ENCODE data around the gene FBXO10.

The FBXO10 gene

DNA sequence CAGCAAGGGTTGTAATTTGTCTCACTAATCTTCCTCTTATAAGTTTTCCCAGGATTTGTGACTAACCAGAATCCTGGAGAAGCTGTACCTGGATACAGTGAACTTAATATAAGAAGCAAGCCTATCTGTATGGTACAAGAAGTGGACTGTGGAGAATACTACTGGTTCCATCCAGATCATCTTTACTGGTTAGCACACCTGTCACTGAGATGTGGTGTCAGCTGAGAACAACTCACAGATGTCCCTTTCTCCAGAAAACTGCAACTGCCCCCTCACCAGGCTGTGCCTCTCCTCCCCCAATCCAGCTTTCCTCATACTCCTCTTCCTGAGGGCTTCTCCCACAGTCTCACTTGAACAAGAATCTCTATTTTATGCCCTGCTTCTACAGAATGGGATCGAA, 4.9 kb downstream of the FBXO10 start:
- H3K9me3 ChIP-seq (ENCODE audit: control insufficient read depth, low read length) = no peaks in the 10 kb centered on the region
- H3K36me3 ChIP-seq (ENCODE audit: control insufficient read depth, insufficient read depth, low read length) = no peaks in the 10 kb centered on the region
- peaks cover 4% of the 10 kb centered on the region for H3K4me1 ChIP-seq (ENCODE audit: control insufficient read depth, insufficient read depth, low read length, poor library complexity, severe bottlenecking)
- no peak for DNase-seq
- no peaks in the 10 kb centered on the region for H3K27me3 ChIP-seq (replicated peaks; ENCODE audit: control insufficient read depth, insufficient read depth, low read length, poor library complexity, severe bottlenecking)
- H3K27ac ChIP-seq (ENCODE audit: insufficient read depth, low read length, poor library complexity, severe bottlenecking) = no peak overlapping the region
- no peak overlapping the region for H3K4me3 ChIP-seq (ENCODE audit: insufficient read depth, low read depth, low read length, poor library complexity, severe bottlenecking)

DNA sequence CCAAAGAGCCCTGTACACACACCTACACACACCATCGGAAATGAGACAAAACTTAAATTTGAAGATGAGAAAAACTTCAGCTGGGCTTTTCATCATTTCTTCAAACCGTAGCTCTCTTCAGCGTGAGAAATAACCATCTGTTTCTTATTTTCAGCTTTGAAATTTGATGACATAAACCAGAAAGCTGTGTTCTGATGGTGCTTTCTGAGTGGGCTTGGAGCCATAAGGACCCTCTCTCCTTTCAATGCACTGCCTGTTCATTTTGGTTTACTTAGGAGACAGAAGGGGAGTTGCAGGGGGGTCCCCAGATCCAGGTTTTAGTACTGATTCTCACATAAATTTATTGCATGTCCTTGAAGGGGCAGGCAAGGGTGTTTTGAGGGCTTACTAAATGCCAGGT, 9.5 kb downstream of the FBXO10 start:
- no peak overlapping the region for H3K27ac ChIP-seq (ENCODE audit: insufficient read depth, low read length, poor library complexity, severe bottlenecking)
- no peak for DNase-seq
- H3K4me1 ChIP-seq (ENCODE audit: control insufficient read depth, insufficient read depth, low read length, poor library complexity, severe bottlenecking) = no peaks in the 10 kb centered on the region
- no peak overlapping the region for H3K4me3 ChIP-seq (ENCODE audit: insufficient read depth, low read depth, low read length, poor library complexity, severe bottlenecking)
- H3K36me3 ChIP-seq (ENCODE audit: control insufficient read depth, insufficient read depth, low read length) = no peaks in the 10 kb centered on the region
- no peaks in the 10 kb centered on the region for H3K27me3 ChIP-seq (replicated peaks; ENCODE audit: control insufficient read depth, insufficient read depth, low read length, poor library complexity, severe bottlenecking)
- no peaks in the 10 kb centered on the region for H3K9me3 ChIP-seq (ENCODE audit: control insufficient read depth, low read length)

DNA sequence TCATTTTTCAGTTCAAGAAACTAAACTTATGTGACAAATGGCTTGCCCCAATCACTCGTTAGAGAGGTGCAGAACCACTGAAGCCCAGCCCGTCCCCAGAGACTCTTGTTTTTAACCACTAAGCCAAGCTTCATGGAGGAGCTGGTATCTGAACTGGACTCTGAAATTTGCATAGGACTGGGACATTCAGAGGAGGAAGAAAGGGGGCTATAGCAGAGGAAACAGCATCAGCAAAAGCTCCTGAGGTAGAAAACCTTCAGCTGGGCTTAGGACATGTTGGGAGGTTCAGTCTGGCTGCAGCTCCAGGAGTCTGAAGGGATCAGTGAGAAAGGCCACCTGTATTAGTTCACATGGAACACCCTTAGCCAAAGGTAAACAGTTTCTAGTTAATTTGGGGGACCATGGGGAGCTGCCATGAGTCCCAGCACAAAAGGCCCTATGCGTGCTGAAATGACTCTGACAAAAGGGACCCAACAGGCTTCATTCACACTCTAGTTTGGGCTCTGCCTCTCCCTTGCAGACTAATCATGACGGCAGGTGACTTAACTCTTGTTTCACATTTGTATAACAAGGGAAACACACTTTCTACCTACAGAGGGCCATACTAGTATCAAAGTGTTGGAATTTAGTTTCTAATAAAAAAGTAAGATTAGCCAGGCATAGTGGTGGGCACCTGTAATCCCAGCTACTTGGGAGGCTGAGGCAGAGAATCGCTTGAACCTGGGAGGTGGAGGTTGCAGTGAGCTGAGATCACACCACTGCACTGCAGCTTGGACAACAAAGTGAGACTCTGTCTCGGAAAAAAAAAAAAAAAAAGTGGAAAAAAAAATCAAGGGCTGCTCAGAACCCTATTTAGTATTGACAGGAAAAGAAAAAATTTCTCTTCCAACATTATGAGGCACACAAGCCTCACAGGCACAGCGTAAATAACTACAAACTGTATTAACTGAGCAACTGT, 10.2 kb downstream of the FBXO10 start:
- Histone ChIP-seq H3K27me3 (replicated peaks; ENCODE audit: control insufficient read depth, insufficient read depth, low read length, poor library complexity, severe bottlenecking) (no peaks in the 10 kb centered on the region), H3K4me1 (ENCODE audit: control insufficient read depth, insufficient read depth, low read length, poor library complexity, severe bottlenecking) (no peaks in the 10 kb centered on the region), H3K27ac (ENCODE audit: insufficient read depth, low read length, poor library complexity, severe bottlenecking) (no peak overlapping the region), H3K4me3 (ENCODE audit: insufficient read depth, low read depth, low read length, poor library complexity, severe bottlenecking) (no peak overlapping the region), H3K9me3 (ENCODE audit: control insufficient read depth, low read length) (no peaks in the 10 kb centered on the region), H3K36me3 (ENCODE audit: control insufficient read depth, insufficient read depth, low read length) (no peaks in the 10 kb centered on the region)
- DNase-seq = no peak

DNA sequence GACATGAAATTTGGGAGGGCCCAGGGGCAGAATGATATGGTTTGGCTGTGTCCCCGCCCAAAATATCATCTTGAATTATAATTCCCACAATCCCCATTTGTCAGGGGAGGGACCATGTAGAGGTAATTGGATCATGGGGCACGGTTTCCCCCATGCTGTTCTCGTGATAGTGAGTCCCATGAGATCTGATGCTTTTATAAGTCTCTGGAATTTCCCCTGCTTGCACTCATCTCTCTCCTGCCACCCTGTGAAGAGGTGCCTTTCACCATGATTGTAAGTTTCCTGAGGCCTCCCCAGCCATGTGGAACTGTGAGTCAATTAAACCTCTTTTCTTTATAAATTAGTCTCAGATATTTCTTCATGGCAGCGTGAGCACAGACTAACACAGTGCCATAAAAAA, 11.3 kb downstream of the FBXO10 start:
- H3K4me1 ChIP-seq (ENCODE audit: control insufficient read depth, insufficient read depth, low read length, poor library complexity, severe bottlenecking) = no peaks in the 10 kb centered on the region
- no peak for DNase-seq
- H3K9me3 ChIP-seq (ENCODE audit: control insufficient read depth, low read length) = no peaks in the 10 kb centered on the region
- no peaks in the 10 kb centered on the region for H3K36me3 ChIP-seq (ENCODE audit: control insufficient read depth, insufficient read depth, low read length)
- H3K4me3 ChIP-seq (ENCODE audit: insufficient read depth, low read depth, low read length, poor library complexity, severe bottlenecking) = no peak overlapping the region
- H3K27me3 ChIP-seq (replicated peaks; ENCODE audit: control insufficient read depth, insufficient read depth, low read length, poor library complexity, severe bottlenecking) = no peaks in the 10 kb centered on the region
- H3K27ac ChIP-seq (ENCODE audit: insufficient read depth, low read length, poor library complexity, severe bottlenecking) = no peak overlapping the region

DNA sequence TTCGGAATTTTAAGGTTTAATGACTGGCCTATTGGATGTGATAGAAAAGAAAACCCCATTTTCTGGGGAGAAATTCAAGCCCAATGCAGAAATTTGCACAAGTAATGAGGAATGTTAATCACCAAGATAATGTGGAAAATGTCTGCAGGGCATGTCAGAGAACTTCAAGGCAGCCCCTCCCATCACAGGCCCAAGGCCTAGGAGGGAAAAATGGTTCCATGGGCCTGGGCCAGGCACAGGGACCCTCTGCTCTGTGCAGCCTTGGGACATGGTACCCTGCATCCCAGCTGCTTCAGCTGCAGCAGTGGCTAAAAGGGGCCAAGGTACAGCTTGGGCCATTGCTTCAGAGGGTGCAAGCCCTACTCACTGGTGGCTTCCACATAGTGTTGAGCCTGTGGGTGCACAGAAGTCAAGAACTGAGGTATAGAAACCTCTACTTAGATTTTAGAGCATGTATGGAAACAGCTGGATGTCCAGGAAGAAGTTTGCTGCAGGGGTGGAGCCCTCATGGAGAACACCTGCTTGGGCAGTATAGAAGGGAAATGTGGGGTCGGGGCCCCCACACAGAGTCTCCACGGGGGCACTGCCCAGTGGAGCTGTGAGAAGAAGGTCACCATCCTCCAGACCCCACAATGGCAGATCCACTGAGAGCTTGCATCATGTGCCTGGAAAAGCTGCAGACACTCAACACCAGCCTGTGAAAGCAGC, 12.2 kb downstream of the FBXO10 start:
- H3K4me3 ChIP-seq (ENCODE audit: insufficient read depth, low read depth, low read length, poor library complexity, severe bottlenecking) = no peak overlapping the region
- no peaks in the 10 kb centered on the region for H3K27me3 ChIP-seq (replicated peaks; ENCODE audit: control insufficient read depth, insufficient read depth, low read length, poor library complexity, severe bottlenecking)
- H3K36me3 ChIP-seq (ENCODE audit: control insufficient read depth, insufficient read depth, low read length) = no peaks in the 10 kb centered on the region
- H3K4me1 ChIP-seq (ENCODE audit: control insufficient read depth, insufficient read depth, low read length, poor library complexity, severe bottlenecking) = no peaks in the 10 kb centered on the region
- no peak overlapping the region for H3K27ac ChIP-seq (ENCODE audit: insufficient read depth, low read length, poor library complexity, severe bottlenecking)
- no peaks in the 10 kb centered on the region for H3K9me3 ChIP-seq (ENCODE audit: control insufficient read depth, low read length)
- DNase-seq = no peak

DNA sequence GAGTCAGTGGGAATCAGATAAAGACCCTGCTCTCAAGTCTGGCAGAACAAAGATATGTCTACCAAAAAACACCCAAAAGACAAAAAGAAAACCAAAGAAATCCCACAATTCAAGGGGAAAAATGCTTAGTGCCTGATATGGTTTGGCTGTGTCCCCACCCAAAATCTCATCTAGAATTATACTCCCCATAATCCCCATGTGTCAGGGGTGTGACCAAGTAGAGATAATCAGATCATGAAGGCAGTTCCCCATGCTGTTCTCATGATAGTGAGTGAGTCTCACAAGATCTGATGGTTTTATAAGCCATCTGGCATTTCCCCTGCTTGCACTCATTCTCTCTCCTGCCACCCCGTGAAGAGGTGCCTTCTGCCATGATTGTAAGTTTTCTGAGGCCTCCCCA, 13.4 kb downstream of the FBXO10 start:
- no peak overlapping the region for H3K4me3 ChIP-seq (ENCODE audit: insufficient read depth, low read depth, low read length, poor library complexity, severe bottlenecking)
- no peaks in the 10 kb centered on the region for H3K36me3 ChIP-seq (ENCODE audit: control insufficient read depth, insufficient read depth, low read length)
- H3K27ac ChIP-seq (ENCODE audit: insufficient read depth, low read length, poor library complexity, severe bottlenecking) = no peak overlapping the region
- DNase-seq = no peak
- H3K9me3 ChIP-seq (ENCODE audit: control insufficient read depth, low read length) = no peaks in the 10 kb centered on the region
- no peaks in the 10 kb centered on the region for H3K27me3 ChIP-seq (replicated peaks; ENCODE audit: control insufficient read depth, insufficient read depth, low read length, poor library complexity, severe bottlenecking)
- H3K4me1 ChIP-seq (ENCODE audit: control insufficient read depth, insufficient read depth, low read length, poor library complexity, severe bottlenecking) = no peaks in the 10 kb centered on the region

DNA sequence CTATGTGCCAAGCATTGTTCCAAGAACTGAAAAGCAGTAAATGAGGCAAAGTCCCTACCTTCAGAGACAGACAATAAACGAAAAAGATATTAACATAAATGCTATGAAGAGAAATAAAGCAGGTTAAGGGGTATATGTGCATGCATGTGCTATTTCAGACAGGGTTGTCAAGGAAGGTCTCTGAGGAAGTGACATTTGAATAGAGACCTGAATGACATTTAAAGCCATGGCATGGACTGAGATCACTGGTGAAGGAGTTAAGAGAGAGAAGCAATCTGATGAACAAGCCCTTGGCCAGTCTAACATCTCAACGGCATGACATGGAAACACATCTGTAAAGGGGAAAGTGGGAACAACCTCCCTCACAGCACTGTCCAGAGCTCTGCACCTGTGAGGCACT, 14.5 kb downstream of the FBXO10 start:
- Histone ChIP-seq H3K4me3 (ENCODE audit: insufficient read depth, low read depth, low read length, poor library complexity, severe bottlenecking) (no peak overlapping the region), H3K27me3 (replicated peaks; ENCODE audit: control insufficient read depth, insufficient read depth, low read length, poor library complexity, severe bottlenecking) (no peaks in the 10 kb centered on the region), H3K4me1 (ENCODE audit: control insufficient read depth, insufficient read depth, low read length, poor library complexity, severe bottlenecking) (no peaks in the 10 kb centered on the region), H3K27ac (ENCODE audit: insufficient read depth, low read length, poor library complexity, severe bottlenecking) (no peak overlapping the region), H3K9me3 (ENCODE audit: control insufficient read depth, low read length) (no peaks in the 10 kb centered on the region), H3K36me3 (ENCODE audit: control insufficient read depth, insufficient read depth, low read length) (no peaks in the 10 kb centered on the region)
- DNase-seq = no peak

DNA sequence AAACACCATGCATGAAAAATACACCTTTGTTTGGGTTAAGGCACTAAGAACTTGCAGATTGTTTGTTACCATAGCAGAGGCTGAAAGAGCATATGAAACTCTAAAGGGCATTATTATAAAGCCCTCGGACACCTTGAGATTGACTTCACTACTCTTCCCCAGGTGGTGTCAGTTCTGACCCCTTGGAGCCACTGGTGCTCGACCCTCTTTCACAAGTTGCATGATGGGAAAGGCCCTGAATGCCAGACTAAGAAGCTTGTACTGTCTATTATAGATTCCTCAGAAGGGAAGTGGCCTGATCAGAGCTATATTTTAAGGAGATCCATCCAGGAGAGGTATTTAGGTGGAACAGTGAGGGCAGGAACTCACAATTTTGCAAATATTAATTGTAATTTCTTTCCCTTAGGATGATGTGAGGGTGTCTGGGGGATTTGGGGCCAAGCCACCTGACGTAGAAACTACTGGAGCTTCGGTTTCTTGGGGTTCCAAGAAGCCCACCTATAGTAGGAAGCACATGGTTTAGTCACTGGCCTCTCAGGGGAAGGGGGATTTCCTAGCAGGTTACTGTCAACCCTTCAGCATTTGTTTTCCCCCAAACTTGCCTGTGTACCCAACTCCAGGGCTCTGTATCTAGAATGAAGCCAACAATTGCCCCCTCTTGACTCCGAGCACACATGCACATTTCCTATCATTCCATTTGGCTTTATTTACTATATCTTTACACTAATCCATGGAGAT, 16.2 kb downstream of the FBXO10 start:
- DNase-seq = no peak
- Histone ChIP-seq H3K4me1 (ENCODE audit: control insufficient read depth, insufficient read depth, low read length, poor library complexity, severe bottlenecking) (no peaks in the 10 kb centered on the region), H3K27me3 (replicated peaks; ENCODE audit: control insufficient read depth, insufficient read depth, low read length, poor library complexity, severe bottlenecking) (no peaks in the 10 kb centered on the region), H3K36me3 (ENCODE audit: control insufficient read depth, insufficient read depth, low read length) (no peaks in the 10 kb centered on the region), H3K9me3 (ENCODE audit: control insufficient read depth, low read length) (no peaks in the 10 kb centered on the region), H3K4me3 (ENCODE audit: insufficient read depth, low read depth, low read length, poor library complexity, severe bottlenecking) (no peak overlapping the region), H3K27ac (ENCODE audit: insufficient read depth, low read length, poor library complexity, severe bottlenecking) (no peak overlapping the region)

DNA sequence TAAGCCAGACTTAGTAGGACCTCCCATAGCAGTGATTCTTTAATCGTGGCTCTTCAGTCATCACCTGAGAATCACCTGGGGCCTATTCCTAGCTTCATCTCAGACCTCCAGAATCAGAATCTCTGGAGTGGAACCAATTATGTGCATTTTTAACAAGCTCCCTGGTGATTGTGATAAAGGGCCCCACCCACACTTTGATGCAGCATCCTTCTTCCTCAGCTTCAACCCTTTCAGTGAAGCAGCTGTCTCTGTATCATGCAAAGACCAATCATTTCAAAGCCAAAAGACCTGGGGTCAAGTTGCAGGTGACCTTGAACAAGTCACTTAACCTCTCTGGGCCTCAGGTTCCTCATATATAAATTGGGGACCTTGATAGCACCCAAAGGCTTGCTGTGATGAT, 17.1 kb downstream of the FBXO10 start:
- DNase-seq = no peak
- Histone ChIP-seq H3K27ac (ENCODE audit: insufficient read depth, low read length, poor library complexity, severe bottlenecking) (no peak overlapping the region), H3K9me3 (ENCODE audit: control insufficient read depth, low read length) (no peaks in the 10 kb centered on the region), H3K36me3 (ENCODE audit: control insufficient read depth, insufficient read depth, low read length) (no peaks in the 10 kb centered on the region), H3K4me3 (ENCODE audit: insufficient read depth, low read depth, low read length, poor library complexity, severe bottlenecking) (no peak overlapping the region), H3K27me3 (replicated peaks; ENCODE audit: control insufficient read depth, insufficient read depth, low read length, poor library complexity, severe bottlenecking) (no peaks in the 10 kb centered on the region), H3K4me1 (ENCODE audit: control insufficient read depth, insufficient read depth, low read length, poor library complexity, severe bottlenecking) (no peaks in the 10 kb centered on the region)

DNA sequence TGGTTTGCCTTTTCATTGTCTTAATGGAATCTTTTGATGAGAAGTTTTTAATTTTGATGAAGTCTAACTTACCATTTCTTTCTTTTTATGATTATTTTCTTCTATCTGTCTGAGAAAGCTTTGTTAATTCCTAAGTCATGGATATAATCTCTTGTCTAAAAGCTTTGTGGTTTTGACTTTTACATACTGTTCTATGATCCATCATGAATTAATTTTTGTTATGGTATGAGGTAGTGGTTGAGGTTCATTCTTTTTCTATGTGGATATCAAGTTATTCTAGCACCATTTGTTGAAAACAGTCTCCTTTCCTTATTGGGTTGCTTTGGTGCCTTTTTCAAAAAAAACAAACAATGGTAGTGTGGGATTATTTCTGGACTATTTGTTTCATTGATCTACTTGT, 20.4 kb downstream of the FBXO10 start:
- DNase-seq = no peak
- Histone ChIP-seq H3K4me3 (ENCODE audit: insufficient read depth, low read depth, low read length, poor library complexity, severe bottlenecking) (no peak overlapping the region), H3K9me3 (ENCODE audit: control insufficient read depth, low read length) (no peaks in the 10 kb centered on the region), H3K36me3 (ENCODE audit: control insufficient read depth, insufficient read depth, low read length) (no peaks in the 10 kb centered on the region), H3K27me3 (replicated peaks; ENCODE audit: control insufficient read depth, insufficient read depth, low read length, poor library complexity, severe bottlenecking) (no peaks in the 10 kb centered on the region), H3K27ac (ENCODE audit: insufficient read depth, low read length, poor library complexity, severe bottlenecking) (no peak overlapping the region), H3K4me1 (ENCODE audit: control insufficient read depth, insufficient read depth, low read length, poor library complexity, severe bottlenecking) (no peaks in the 10 kb centered on the region)
